T-helper 2 cell treated with Interferon-gamma antibody and Interleukin-4, amounts not matched to agents 5 μg/mL and 100 μg/mL, for 36 hours (primary cell): ENCODE data around the gene EFNA4.

Experiments
- DNase-seq: peaks from one replicate; pipeline ENCODE4 v3.0.0; 2021; ENCODE audit warnings: low spot score
- H3K27ac Mint-ChIP-seq: one replicate; pipeline ENCODE4 v1.8.0; 2021; ENCODE audit warnings: mild to moderate bottlenecking, mixed read lengths
- H3K27me3 Mint-ChIP-seq: one replicate; pipeline ENCODE4 v1.8.0; 2021; ENCODE audit warnings: low read depth, mixed read lengths
- H3K36me3 Mint-ChIP-seq: one replicate; pipeline ENCODE4 v1.8.0; 2021; ENCODE audit warnings: low read depth, mixed read lengths
- H3K4me1 Mint-ChIP-seq: one replicate; pipeline ENCODE4 v1.8.0; 2021; ENCODE audit warnings: low read depth, mixed read lengths
- H3K4me3 Mint-ChIP-seq: one replicate; pipeline ENCODE4 v1.8.0; 2022; ENCODE audit warnings: mild to moderate bottlenecking, moderate library complexity, mixed read lengths
- H3K9me3 Mint-ChIP-seq: one replicate; pipeline ENCODE4 v1.8.0; 2021; ENCODE audit warnings: mixed read lengths

The EFNA4 gene

DNA sequence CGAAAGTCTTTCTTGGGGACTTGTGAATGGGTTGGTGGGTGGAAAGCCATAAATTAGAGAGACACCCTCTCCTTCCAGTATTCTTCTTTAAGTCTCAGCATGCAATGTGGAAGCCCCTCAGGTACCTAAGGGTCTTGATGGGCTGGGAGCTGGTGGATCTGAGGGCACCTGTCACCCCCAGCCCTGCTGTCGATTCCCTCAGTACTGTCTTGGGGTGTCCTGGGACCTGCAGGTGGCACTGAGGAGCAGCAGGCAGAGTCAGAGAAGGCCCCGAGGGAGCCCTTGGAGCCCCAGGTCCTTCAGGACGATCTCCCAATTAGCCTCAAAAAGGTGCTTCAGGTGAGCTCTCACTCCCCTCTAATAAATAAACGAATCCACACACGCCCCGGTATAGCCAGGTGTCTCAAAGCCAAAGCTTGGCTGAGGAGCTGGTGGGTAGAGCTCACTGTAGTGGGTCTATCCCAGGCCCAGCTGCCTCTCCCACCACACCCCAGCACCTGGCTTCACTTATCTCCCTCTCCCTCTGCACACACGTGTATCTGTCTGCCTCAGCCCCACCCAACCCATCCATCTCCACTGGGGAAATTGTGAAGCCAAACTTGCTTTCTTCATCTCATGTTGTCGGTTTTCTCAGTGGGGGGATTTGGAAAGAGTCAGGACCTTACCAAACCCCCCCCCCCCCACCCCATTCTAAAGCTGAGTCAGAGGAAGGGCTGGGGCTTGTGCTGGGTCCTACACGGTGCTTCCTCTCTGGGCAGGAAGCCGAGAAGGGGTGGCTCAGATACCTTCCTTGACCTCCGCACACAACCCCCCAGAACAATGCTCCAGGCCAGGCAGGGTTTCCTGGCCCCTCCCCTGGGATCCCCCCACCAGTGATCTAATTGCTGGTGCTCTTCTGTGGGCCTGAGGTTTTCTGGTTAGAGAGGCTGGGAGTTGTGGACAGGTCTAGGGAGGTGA lies 10.8 kb upstream of the EFNA4 start:
- peak overlapping the region; percentile 88 for H3K4me3 Mint-ChIP-seq
- H3K36me3 Mint-ChIP-seq, result peaks cover 3% of the 10 kb centered on the region
- peaks cover 19% of the 10 kb centered on the region for H3K4me1 Mint-ChIP-seq
- DNase-seq, result peak; percentile 20
- peak overlapping the region; percentile 70 for H3K27ac Mint-ChIP-seq
- no peaks in the 10 kb centered on the region for H3K9me3 Mint-ChIP-seq
- no peaks in the 10 kb centered on the region for H3K27me3 Mint-ChIP-seq

DNA sequence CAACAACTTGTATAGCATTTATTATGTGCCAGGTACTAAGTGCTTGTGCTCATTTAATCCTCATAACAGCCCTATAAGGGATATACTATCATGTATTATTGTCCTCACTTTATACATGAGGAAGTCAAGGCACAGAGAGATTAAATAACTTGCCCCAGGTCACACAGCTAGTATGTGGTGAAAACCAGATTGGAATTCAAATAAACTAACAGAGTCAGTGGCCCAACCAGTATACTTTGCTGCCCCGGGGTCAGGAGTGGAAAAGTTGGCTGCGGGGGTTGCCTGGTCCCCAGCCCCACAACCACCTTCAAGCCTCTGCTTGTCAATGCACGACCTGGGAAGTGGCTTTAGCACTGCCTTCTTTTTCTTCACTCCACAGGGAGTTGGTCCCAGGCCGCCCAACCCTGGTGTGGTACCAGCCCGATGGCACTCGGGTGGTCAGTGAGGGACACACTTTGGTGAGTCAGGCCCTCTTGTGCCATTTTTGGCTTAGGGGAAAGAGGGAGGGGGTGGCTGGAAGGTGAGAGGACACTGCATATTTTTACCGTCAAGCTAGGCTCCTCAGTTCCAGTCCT lies 9.9 kb upstream of the EFNA4 start:
- peak overlapping the region; percentile 88 for H3K4me3 Mint-ChIP-seq
- H3K27ac Mint-ChIP-seq, result no peak overlapping the region

DNA sequence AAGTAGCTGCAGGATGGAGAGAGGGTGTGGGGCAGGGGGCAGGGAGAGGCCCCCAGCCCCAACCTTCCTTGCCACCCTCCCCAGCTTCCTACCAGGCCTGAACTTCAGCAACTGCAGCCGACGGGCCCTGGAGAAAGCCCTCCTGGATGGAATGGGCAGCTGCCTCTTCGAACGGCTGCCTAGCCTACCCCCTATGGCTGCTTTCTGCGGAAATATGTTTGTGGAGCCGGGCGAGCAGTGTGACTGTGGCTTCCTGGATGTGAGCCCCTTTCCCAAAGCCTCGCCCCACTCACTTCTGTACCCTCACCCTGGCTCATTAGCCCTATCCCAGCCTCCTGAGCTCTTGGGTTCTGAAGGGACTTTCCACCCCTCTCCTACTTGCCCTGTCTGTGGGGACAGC lies 6.4 kb upstream of the EFNA4 start:
- H3K27ac Mint-ChIP-seq, result no peak overlapping the region
- peaks cover 3% of the 10 kb centered on the region for H3K36me3 Mint-ChIP-seq
- no peaks in the 10 kb centered on the region for H3K27me3 Mint-ChIP-seq

More for the DNA sequence above, 9.9 kb upstream of the EFNA4 start:
- DNase-seq, result no peak
- no peaks in the 10 kb centered on the region for H3K9me3 Mint-ChIP-seq
- H3K4me1 Mint-ChIP-seq, result peaks cover 19% of the 10 kb centered on the region
- H3K36me3 Mint-ChIP-seq, result peaks cover 3% of the 10 kb centered on the region
- no peaks in the 10 kb centered on the region for H3K27me3 Mint-ChIP-seq

DNA sequence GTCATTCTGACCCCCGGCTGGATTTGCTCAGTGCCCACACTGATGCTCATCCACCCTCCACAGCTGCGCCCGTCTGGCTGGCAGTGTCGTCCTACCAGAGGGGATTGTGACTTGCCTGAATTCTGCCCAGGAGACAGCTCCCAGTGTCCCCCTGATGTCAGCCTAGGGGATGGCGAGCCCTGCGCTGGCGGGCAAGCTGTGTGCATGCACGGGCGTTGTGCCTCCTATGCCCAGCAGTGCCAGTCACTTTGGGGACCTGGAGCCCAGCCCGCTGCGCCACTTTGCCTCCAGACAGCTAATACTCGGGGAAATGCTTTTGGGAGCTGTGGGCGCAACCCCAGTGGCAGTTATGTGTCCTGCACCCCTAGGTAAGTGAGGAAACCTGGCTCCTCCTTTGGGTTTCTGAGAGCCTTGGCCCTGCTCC lies 5.7 kb upstream of the EFNA4 start:
- H3K9me3 Mint-ChIP-seq, result no peaks in the 10 kb centered on the region
- no peaks in the 10 kb centered on the region for H3K27me3 Mint-ChIP-seq

More for the DNA sequence above, 6.4 kb upstream of the EFNA4 start:
- H3K4me1 Mint-ChIP-seq, result peaks cover 19% of the 10 kb centered on the region
- DNase-seq, result no peak
- no peak overlapping the region for H3K4me3 Mint-ChIP-seq
- no peaks in the 10 kb centered on the region for H3K9me3 Mint-ChIP-seq

DNA sequence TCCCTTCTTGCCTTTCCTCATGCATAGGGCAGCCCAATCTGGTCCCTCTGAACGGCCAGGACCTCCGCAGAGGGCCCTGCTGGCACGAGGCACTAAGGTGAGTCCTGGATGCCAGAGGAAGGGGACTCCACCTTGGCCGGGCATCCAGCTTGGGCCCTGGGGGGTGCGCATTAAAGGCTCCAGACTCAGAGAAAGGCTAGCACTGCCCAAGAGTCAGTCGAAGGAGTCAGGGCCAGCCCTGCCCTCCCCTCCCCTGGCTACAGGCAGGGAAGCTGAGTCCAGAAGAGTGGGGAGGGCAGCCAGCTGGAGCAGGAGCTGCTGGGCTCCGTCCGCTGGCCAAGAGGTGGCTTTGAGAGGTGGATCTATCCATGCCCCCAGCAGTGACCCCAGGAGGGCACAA lies 2.8 kb upstream of the EFNA4 start:
- Mint-ChIP-seq H3K27ac (no peak overlapping the region), H3K27me3 (no peaks in the 10 kb centered on the region), H3K4me1 (peaks cover 22% of the 10 kb centered on the region), H3K4me3 (no peak overlapping the region), H3K36me3 (no peaks in the 10 kb centered on the region), H3K9me3 (no peaks in the 10 kb centered on the region)
- no peak for DNase-seq

More for the DNA sequence above, 5.7 kb upstream of the EFNA4 start:
- no peak for DNase-seq
- H3K27ac Mint-ChIP-seq, result no peak overlapping the region
- H3K4me3 Mint-ChIP-seq, result no peak overlapping the region
- peaks cover 16% of the 10 kb centered on the region for H3K4me1 Mint-ChIP-seq
- H3K36me3 Mint-ChIP-seq, result peaks cover 3% of the 10 kb centered on the region

DNA sequence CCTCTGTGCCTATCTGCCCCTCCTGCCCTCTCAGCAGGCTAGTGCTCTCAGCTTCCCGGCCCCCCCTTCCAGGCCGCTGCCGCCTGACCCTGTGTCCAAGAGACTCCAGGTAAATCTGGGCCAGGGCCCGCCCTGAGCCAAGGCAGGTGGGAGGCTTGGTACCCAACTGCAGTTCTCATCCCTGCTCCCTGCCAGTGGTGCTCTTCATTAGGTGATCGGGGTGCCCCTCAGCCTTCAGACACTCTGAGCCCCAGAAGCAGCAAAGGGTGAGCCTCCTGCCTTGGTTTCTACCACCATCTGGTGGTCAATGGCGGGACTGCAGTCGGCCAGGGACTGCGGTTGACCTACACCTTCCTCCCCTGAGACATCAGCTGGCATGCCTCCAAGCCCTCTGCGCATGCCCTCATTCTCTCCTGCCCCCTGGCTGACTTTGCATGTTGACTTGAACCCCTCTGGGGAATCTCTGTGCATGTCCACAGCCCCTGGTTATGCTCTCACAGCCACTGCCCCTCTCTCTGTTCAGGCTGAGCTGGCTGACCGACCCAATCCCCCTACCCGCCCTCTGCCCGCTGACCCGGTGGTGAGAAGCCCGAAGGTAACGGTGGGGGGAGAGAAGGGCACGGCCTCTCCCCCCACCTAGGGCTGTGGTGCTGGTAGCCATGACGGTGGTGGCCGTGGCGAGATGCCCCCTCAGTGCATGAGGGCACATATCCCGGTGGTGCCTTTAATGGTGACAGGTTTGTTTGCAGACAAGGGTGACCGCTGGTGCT lies 2.0 kb upstream of the EFNA4 start:
- H3K27me3 Mint-ChIP-seq, result no peaks in the 10 kb centered on the region
- H3K4me3 Mint-ChIP-seq, result no peak overlapping the region
- no peaks in the 10 kb centered on the region for H3K9me3 Mint-ChIP-seq
- no peaks in the 10 kb centered on the region for H3K36me3 Mint-ChIP-seq
- H3K27ac Mint-ChIP-seq, result no peak overlapping the region
- DNase-seq, result peak; percentile 86
- peaks cover 22% of the 10 kb centered on the region for H3K4me1 Mint-ChIP-seq

DNA sequence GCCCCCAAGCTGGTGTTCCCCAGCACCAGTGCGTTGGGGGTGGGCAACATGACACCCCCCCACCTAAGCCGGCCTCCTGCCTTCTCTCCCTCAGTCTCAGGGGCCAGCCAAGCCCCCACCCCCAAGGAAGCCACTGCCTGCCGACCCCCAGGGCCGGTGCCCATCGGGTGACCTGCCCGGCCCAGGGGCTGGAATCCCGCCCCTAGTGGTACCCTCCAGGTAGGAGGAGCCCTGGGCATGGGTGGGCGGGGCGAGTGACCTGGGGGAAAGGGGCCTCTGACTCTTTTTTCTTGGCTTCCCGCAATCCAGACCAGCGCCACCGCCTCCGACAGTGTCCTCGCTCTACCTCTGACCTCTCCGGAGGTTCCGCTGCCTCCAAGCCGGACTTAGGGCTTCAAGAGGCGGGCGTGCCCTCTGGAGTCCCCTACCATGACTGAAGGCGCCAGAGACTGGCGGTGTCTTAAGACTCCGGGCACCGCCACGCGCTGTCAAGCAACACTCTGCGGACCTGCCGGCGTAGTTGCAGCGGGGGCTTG lies 1.3 kb upstream of the EFNA4 start:
- DNase-seq, result no peak
- H3K27ac Mint-ChIP-seq, result no peak overlapping the region
- H3K4me3 Mint-ChIP-seq, result peak overlapping the region; percentile 85
- H3K27me3 Mint-ChIP-seq, result no peaks in the 10 kb centered on the region
- H3K36me3 Mint-ChIP-seq, result no peaks in the 10 kb centered on the region
- H3K9me3 Mint-ChIP-seq, result no peaks in the 10 kb centered on the region
- peaks cover 25% of the 10 kb centered on the region for H3K4me1 Mint-ChIP-seq

DNA sequence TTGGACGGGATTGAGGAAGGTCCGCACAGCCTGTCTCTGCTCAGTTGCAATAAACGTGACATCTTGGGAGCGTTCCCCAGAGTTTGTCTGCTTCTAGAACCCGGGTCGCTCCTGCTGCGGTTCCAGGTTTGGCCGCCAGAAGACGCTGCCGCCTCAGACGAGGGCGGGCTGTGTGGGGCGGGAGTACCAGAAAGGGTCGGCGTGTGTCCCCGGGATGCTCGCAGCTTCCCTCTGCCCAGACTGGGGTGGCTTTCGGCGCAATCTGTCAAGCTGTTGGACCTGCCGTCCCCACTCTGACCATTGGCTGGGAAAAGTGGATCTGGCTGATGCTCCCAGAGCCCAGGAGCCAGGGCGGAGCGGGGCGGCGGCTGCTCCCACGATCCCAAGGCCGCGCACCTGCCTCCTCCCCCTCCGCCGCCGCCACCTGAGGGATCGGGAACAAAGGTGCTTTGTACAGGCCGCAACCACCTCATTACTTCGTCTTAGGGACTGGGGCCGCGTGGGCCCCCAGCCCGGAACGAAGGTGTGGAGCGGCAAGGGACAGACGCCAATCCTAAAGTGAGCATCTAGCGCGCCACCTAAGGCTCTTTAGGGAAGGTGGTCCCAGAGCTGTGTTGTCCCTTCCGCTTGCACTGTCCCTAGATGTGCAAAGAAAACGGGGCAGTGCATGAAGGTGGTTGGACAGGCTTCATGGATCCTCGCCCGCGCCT lies 683 bp upstream of the EFNA4 start:
- peak; percentile 69 for DNase-seq
- Mint-ChIP-seq H3K4me3 (peak overlapping the region; percentile 85), H3K27me3 (no peaks in the 10 kb centered on the region), H3K9me3 (no peaks in the 10 kb centered on the region), H3K36me3 (peaks cover 2% of the 10 kb centered on the region), H3K27ac (no peak overlapping the region), H3K4me1 (peaks cover 25% of the 10 kb centered on the region)

DNA sequence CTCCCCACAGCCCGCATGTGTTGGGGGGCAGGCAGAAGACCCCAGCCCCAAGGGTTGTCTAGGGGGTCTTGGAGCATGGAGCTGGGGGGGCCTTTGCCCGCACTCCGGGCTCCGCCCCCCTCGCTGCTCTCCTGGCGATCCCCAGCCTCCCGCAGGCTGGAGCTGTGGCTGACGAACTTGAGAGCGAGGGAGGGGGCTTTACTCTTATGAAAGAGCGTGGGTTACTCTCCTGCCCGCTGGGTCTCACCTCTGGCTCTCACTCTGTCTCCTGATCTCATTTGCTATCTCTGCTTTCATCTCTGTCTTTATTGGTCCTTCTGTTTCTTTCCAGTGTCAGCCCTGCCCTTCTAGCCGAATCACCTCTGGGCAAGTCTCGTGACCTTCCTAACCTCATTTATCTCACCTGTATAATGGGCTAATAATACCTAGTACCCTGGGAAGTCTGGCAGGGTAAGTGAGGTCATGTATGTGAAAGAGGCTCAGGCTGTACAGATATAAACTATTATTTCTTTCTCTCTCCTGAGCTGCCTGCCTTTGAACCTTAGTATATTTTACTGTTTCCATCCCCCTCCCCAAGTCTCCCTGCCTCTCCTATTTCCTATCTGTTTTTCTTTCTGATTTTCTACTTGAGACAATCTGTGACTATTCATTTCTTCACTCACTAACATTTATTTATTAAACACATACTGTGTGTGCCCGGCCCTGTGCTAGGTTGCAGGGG lies 731 bp downstream of the EFNA4 start:
- H3K9me3 Mint-ChIP-seq, result no peaks in the 10 kb centered on the region
- peaks cover 25% of the 10 kb centered on the region for H3K4me1 Mint-ChIP-seq
- peak overlapping the region; percentile 92 for H3K4me3 Mint-ChIP-seq
- H3K36me3 Mint-ChIP-seq, result peaks cover 6% of the 10 kb centered on the region
- no peaks in the 10 kb centered on the region for H3K27me3 Mint-ChIP-seq
- DNase-seq, result no peak
- H3K27ac Mint-ChIP-seq, result peak overlapping the region; percentile 60

DNA sequence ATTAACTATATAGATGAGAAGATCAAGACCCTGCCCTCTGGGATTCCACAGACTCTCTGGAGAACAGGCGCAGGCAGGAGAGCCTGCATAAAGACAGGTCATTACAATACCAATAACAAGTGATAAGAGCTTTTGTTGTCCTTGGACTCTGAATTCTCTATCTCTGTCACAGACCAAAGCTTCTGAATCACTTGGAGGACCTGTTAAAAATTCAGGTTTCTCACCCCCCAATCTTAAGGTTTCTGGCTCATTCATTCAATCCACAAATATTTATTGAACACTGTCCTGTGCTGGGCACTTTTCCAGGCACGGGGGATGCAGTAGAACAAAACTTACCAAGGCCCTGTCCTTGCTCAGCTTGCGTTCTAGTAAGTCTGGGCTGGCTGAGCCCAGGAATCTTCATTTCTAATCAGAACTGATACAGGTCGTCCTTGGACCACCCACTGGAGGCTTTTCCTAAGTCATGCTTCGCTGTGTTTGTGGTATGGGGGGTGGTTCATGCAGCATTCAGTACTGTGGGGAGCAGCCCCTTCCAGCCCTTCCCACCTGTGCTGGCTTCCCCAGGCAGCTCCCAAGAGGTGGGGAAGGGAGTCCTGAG lies 1.4 kb downstream of the EFNA4 start:
- Mint-ChIP-seq H3K4me1 (peaks cover 25% of the 10 kb centered on the region), H3K4me3 (peak overlapping the region; percentile 92), H3K27ac (no peak overlapping the region), H3K36me3 (peaks cover 8% of the 10 kb centered on the region), H3K9me3 (no peaks in the 10 kb centered on the region), H3K27me3 (no peaks in the 10 kb centered on the region)
- no peak for DNase-seq

DNA sequence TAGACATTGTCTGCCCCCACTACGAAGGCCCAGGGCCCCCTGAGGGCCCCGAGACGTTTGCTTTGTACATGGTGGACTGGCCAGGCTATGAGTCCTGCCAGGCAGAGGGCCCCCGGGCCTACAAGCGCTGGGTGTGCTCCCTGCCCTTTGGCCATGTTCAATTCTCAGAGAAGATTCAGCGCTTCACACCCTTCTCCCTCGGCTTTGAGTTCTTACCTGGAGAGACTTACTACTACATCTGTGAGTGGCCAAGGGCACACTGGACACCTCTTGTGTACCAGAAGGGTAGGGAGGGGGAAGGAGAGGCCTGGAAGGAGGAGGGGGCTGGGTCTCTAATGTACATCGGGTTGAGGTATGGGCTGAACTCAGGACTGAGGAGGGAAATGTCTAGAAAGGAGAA lies 3.2 kb downstream of the EFNA4 start:
- Mint-ChIP-seq H3K9me3 (no peaks in the 10 kb centered on the region), H3K4me3 (no peak overlapping the region), H3K27me3 (no peaks in the 10 kb centered on the region), H3K27ac (no peak overlapping the region), H3K36me3 (peaks cover 10% of the 10 kb centered on the region), H3K4me1 (peaks cover 27% of the 10 kb centered on the region)
- no peak for DNase-seq

DNA sequence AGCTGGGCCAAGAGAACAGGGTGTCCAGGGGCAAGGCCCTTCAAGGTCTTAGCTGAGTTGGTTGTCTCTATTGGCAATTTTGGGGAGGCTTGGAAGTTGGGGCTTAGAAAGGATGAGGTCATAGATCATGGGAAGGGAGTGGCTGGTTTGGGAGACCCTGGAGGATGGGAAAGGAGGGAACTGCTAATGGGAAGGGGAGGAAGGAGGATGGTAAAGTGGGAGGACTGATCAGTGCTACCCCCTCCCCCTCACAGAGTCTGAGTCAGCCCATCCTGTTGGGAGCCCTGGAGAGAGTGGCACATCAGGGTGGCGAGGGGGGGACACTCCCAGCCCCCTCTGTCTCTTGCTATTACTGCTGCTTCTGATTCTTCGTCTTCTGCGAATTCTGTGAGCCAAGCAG lies 5.1 kb downstream of the EFNA4 start:
- H3K36me3 Mint-ChIP-seq, result peaks cover 10% of the 10 kb centered on the region
- DNase-seq, result no peak
- H3K27me3 Mint-ChIP-seq, result peaks cover 3% of the 10 kb centered on the region
- no peaks in the 10 kb centered on the region for H3K9me3 Mint-ChIP-seq
- no peak overlapping the region for H3K4me3 Mint-ChIP-seq
- H3K4me1 Mint-ChIP-seq, result peaks cover 24% of the 10 kb centered on the region
- no peak overlapping the region for H3K27ac Mint-ChIP-seq
